Measurements from ENCODE around the gene TBC1D13.
"Not testable (repeated sequence)": the region's sequence is repeated elsewhere in the genome, so short reads cannot be mapped to it uniquely, and the experiment has no call there.

Gene TBC1D13

GRCh38 chr9:128786681-128787601 is at the start of gene TBC1D13:
Gene TBC1D13, plus strand, starts transcription at chr9:128787253. Its CDS starts 101 bp downstream, at chr9:128787354.
- peak; percentile 86 for DNase-seq

GRCh38 chr9:128742401-128742800 is 44.7 kb upstream of the TBC1D13 start:
- no peak for DNase-seq

GRCh38 chr9:128743421-128743820 is 43.6 kb upstream of the TBC1D13 start:
- no peak for DNase-seq

GRCh38 chr9:128747241-128747640 is 39.8 kb upstream of the TBC1D13 start:
- DNase-seq, result no peak

- no peak for DNase-seq
Observed at GRCh38 chr9:128750926-128751595, 36.0 kb upstream of the TBC1D13 start.

GRCh38 chr9:128753627-128754026 is 33.4 kb upstream of the TBC1D13 start:
- no peak for DNase-seq

GRCh38 chr9:128757602-128758001 is 29.5 kb upstream of the TBC1D13 start:
- no peak for DNase-seq

GRCh38 chr9:128762671-128763449 is 24.2 kb upstream of the TBC1D13 start:
- no peak for DNase-seq

GRCh38 chr9:128764361-128764760 is 22.7 kb upstream of the TBC1D13 start:
- DNase-seq, result peak; percentile 39

GRCh38 chr9:128765499-128765898 is 21.6 kb upstream of the TBC1D13 start:
- DNase-seq, result no peak

- DNase-seq, result peak; percentile 48
Observed at GRCh38 chr9:128768606-128769005, 18.4 kb upstream of the TBC1D13 start.

GRCh38 chr9:128770286-128771030 is 16.6 kb upstream of the TBC1D13 start:
- no peak for DNase-seq

- DNase-seq, result no peak
Observed at GRCh38 chr9:128771094-128771721, 15.8 kb upstream of the TBC1D13 start.

- DNase-seq, result peak; percentile 90
Observed at GRCh38 chr9:128771745-128772519, 15.1 kb upstream of the TBC1D13 start, which contains the start of gene ZER1. Gene ZER1, minus strand, starts transcription at chr9:128771927. Its CDS starts 16,362 bp downstream, at chr9:128755565.

- no peak for DNase-seq
Observed at GRCh38 chr9:128773049-128773448, 14.0 kb upstream of the TBC1D13 start.

GRCh38 chr9:128774804-128775203 is 12.2 kb upstream of the TBC1D13 start:
- DNase-seq, result no peak

GRCh38 chr9:128780093-128780492 is 7.0 kb upstream of the TBC1D13 start:
- DNase-seq, result not testable (repeated sequence)

- no peak for DNase-seq
Observed at GRCh38 chr9:128781187-128782070, 5.6 kb upstream of the TBC1D13 start.

- no peak for DNase-seq
Observed at GRCh38 chr9:128782669-128783068, 4.4 kb upstream of the TBC1D13 start.

- DNase-seq, result no peak
Observed at GRCh38 chr9:128785427-128785826, 1.6 kb upstream of the TBC1D13 start.
